HepG2 (cell line): ENCODE results near the gene ZBTB7B. TPM values are rescaled to one million over a fixed set of nuclear protein-coding genes. Genes with fewer than 3 reads are reported as not detected.

Experiments
- ATAD3A ChIP-seq: sonication (generic); formaldehyde crosslinking; IDR thresholded peaks from 2 replicates; pipeline ENCODE4 v1.4.0; 2020; ENCODE audit warnings: missing genetic modification reagents
- ATM ChIP-seq: fragments of 450-650 bp; IDR thresholded peaks from 2 replicates; pipeline ENCODE4 v1.7.1; 2017; ENCODE audit warnings: mild to moderate bottlenecking, borderline replicate concordance
- CEBPZ ChIP-seq: IDR thresholded peaks from 2 replicates; pipeline ENCODE4 v1.6.1; 2012; ENCODE audit warnings: low read length, improper control_type of control experiment
- HIC2 ChIP-seq: sonication (generic); formaldehyde crosslinking; IDR thresholded peaks from 2 replicates; pipeline ENCODE4 v1.9.0; 2022; ENCODE audit warnings: low read depth, missing genetic modification reagents
- RFXANK ChIP-seq: IDR thresholded peaks from 2 replicates; pipeline ENCODE4 v1.6.1; 2016
- SNAPC4 ChIP-seq: sonication (generic); formaldehyde crosslinking; IDR thresholded peaks from 2 replicates; pipeline ENCODE4 v1.4.0; 2020; ENCODE audit warnings: mild to moderate bottlenecking, missing genetic modification reagents
- ZBTB3 ChIP-seq: sonication (generic); formaldehyde crosslinking; IDR thresholded peaks from 2 replicates; pipeline ENCODE4 v1.4.0; 2020; ENCODE audit warnings: low read depth, mild to moderate bottlenecking, moderate library complexity, missing genetic modification reagents, borderline replicate concordance
- ZNF121 ChIP-seq: sonication (generic); formaldehyde crosslinking; IDR thresholded peaks from 2 replicates; pipeline ENCODE4 v1.5.0; 2020; ENCODE audit warnings: mild to moderate bottlenecking, missing genetic modification reagents
- ZSCAN9 ChIP-seq: IDR thresholded peaks from 2 replicates; pipeline ENCODE4 v1.6.1; 2016; ENCODE audit warnings: borderline replicate concordance
- ZZZ3 ChIP-seq: sonication (generic); formaldehyde crosslinking; IDR thresholded peaks from 2 replicates; pipeline ENCODE4 v1.4.0; 2020; ENCODE audit warnings: missing genetic modification reagents, mild to moderate bottlenecking, borderline replicate concordance
- polyA plus RNA-seq, 8 experiments: library from polyadenylated mRNA; depleted of rRNA in 3 of 8; stranded (reverse) in 7 of 8; unstranded in 1 of 8; fragments of >200 nt; fragmentation: Illumina TruSeq in 4 of 8; extraction: Trizol in 4 of 8; gene quantifications; 2 replicates each; pipeline versions ENCODE4 v1.2.1 to v1.2.3, GENCODE V29; 2011 to 2016; ENCODE audit warnings: low read depth in 4 of 8, missing spikeins in 1 of 8, mixed read lengths in 1 of 8; ENCODE audit not compliant: insufficient read depth in 1 of 8
- total RNA-seq, 5 experiments: library from RNA; depleted of rRNA; stranded (reverse); fragments of >200 nt; fragmentation: Illumina TruSeq; extraction: Trizol; gene quantifications; 2 replicates each; pipeline ENCODE4 v1.2.3, GENCODE V29; 2016; ENCODE audit warnings: low read depth in 1 of 5

The ZBTB7B gene
- total and polyA plus RNA-seq, 2 of the 13 experiments (the other 11 are each of a cell fraction or from before 2014, with no cell fraction given), result 15.5 to 17.5 TPM

- TF ChIP-seq SNAPC4 (CRISPR knock-in tag) (no peak), ZZZ3 (CRISPR knock-in tag) (no peak), RFXANK (CRISPR knock-in tag) (no peak), ATM (no peak), ZSCAN9 (CRISPR knock-in tag) (no peak), HIC2 (CRISPR knock-in tag) (0 out of 2 replicates have a peak, but pooled peaks have one; percentile 19), CEBPZ (no peak), ZBTB3 (CRISPR knock-in tag) (no peak), ATAD3A (no peak), ZNF121 (CRISPR knock-in tag) (no peak)
These were observed 2.7 kb downstream of the ZBTB7B start (continued) for GRCh38 chr1:155005076-155006011.
